GM18867 (cell line): Measurements from ENCODE around the gene LIG1.
"Not testable (repeated sequence)": the region's sequence is repeated elsewhere in the genome, so short reads cannot be mapped to it uniquely, and the experiment has no call there.

Experiments
- ATAC-seq: cut with Tn5 transposase; IDR thresholded peaks from one replicate; pipeline ENCODE4 v1.9.1; 2021; ENCODE audit warnings: mild to moderate bottlenecking, moderate library complexity; ENCODE audit not compliant: unreplicated experiment

Gene LIG1

DNA sequence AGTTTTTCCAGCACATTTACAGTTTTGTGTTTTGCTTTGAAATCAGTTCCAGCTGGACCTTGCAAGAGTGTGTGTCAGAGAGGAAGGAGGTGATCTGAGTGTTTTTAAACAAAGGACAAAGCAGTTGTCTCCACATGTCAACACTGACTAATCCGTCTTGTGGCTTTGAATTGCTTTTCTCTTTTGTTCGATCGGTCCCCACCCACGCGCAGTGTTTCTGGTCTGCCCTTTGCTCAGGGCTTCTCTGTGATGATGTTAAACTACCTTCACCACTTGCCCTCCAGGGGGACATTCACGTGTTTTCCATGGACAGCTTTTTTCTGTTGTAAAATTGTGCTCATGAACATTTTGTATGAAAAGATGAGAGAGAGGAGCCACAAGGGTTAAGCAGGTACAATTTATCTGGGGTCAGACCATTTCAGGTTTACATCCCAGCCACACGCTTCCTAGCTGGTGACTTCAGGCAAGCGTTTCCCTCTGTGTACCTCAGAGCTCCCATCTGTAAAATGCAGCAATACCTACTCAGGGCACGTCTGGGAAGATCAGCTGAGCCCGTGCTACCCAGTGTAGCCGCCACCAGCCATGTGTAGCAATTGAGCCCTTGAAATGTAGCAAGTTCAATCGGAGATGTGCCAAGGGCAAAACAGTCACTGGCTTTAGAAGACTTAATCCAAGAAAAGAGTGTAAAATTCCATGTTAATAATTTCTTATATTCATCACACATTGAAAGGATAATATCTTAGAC lies 46.1 kb downstream of the LIG1 start:
- no peak for ATAC-seq

DNA sequence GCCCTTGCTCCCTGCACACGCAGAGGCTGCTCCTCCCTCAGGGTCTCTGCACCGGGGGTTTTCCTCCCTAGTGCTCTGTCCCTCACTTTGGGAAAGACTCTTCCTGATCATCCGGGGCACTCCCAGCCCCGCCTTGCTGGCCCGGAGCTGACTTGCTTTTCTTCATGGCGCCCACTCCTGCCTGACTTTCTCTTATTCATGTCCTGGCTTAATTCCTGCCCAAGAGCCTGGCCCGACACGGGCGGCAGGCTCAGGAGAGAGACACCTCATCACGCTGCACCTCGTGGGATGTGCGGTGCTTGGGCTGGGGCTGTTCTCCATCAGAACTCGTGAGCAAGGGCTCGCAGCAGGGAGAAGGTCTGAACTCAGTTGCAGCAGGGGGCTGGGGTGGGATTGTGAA lies 47.7 kb downstream of the LIG1 start:
- no peak for ATAC-seq

DNA sequence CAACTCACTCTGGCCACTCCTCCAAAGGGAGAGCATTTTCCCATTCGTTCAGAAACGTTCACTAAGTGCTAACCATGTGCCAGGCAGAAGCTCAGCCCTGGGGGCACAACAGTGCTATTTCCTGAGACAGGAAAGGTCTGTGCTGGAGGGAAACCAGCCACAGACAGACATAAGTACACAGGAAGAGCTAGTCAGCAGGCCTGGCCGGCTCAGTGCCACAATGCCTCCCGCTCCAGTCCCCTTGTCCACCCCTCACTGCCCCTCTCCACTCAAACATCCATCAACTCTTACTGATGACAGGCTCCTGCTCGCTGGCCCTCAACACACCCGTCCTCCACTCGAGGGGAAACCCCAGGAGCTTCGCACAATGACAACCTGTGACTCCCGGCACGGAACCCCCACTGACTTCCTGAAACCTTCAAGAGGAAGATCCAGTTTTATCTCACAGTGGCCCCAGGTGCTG lies 48.2 kb downstream of the LIG1 start:
- no peak for ATAC-seq

- no peak for ATAC-seq
These were observed 49.1 kb downstream of the LIG1 start for GRCh38 chr19:48121066-48121465.

DNA sequence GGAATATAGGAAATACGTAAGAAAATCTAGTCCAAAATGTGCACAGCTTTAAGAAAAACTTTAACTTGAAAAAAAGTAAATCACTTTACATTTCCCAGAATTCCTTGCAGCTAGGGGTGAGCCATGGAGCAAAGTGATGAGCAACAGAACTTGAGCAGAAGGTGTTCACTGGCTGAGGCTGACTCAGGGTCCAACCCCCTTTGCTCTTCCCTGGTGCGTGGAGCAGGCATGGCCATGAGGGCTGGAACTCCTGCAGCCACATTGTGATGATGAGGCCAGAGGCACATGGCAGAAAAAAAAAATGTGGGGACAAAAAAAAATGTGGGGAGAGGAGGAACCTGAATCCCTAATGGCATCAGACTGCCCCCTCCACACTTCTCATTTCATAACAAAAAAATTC lies 49.6 kb downstream of the LIG1 start:
- ATAC-seq = no peak

DNA sequence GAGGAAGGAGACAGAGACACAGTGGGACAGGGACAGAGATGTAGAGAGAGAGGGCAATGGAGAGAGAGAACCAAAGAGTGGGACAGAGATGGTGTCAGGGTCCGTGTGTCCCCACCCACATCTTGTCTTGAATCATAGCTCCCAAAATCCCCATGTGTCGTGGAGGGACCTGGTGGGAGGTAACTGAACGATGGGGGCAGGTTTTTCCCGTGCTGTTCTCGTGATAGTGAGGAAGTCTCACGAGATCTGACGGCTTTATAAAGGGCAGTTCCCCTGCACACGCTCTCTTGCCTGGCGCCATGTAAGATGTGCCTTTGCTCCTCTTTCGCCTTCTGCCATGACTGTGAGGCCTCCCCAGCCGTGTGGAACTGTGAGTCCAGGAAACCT lies 52.0 kb downstream of the LIG1 start:
- no peak for ATAC-seq

DNA sequence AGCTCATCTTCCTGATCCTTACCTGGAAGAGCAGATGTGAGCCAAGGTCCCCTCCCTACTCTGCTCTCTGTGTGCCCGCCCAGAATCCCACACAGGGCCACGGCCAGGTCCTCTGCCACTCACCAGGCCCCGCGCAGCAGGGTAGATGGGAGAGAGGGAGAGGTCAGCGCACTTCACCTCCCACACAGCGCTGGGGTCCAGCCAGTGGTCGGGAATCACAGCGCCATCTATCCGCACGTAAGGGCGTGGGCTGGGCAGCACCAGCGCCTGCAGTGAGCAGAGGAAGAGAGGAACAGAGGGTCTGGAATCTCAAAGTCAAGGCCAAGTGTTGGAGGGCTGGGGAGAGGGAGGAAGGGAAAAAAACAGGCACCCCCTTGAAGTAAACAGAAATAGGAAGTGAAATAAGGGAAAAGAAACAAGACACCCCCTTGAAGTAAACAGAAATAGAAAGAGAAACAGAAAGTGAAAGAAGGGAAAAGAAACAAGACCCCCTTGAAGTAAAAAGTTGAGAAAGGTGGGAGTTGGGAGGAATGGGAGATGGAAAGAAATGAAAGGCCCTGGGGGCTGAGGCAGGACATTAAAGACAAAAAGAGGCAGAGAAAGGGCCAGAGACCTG lies 52.5 kb downstream of the LIG1 start:
- no peak for ATAC-seq

DNA sequence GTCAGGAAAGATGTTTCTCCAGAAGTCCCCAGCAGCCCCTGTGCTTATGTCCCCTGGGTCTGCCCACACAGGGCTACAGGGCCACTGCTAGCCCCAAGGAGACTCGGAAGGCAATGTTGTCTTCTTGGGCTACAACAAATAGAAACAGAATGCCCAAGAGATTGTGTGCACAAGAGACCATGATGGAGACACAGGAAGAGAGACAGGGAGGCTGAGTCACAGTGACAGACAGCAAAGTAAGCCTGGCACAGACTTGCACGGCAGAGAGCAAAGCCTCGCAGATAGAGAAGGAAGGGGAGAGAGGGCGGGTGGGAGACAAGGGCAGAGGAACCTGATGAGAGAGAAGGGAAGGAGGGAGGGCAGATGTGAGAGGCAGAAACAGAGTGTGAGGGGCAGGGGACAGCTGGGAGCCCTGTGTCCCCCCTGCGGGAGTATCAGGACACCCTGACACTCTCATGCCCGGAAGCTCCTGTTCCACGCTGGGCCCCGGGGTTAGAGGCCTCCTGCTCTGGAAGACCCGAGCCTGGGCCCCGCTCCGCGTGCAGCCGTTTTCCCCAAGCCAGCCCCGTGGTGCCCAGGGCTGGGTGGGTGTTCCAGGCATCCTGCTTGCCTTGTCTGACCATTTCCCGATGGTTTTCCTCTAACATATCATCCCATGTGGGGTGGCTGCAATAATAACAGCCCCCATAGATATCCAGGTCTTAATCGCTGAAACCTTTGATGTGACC lies 56.8 kb downstream of the LIG1 start:
- ATAC-seq = no peak

DNA sequence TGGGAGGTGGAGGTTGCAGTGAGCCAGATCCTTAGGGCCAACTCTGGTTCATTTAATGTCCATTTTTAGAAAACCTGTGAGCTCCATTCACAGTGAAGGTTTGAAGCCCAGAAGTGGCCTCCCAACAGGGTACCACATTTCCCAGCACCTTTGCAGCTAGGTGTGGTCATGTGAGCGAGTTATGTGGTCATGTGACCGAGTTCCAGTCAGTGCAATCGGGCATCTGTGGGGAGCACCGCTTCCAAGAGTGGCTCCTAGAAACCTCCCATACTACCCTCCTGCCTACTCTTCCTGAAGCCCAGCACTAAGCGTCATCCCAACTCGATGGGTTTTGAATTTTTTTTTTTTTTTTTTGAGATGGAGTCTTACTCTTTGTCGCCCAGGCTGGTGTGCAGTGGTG lies 58.9 kb downstream of the LIG1 start:
- no peak for ATAC-seq

GRCh38 chr19:48110350-48110966 lies 59.7 kb downstream of the LIG1 start, which contains the start of gene PLA2G4C:
TSS of gene PLA2G4C (minus strand) at chr19:48110817. CDS start at chr19:48106529, 4,288 bp downstream.
- peak; percentile 63 for ATAC-seq

GRCh38 chr19:48108997-48109782 lies 61.0 kb downstream of the LIG1 start:
- ATAC-seq = no peak

DNA sequence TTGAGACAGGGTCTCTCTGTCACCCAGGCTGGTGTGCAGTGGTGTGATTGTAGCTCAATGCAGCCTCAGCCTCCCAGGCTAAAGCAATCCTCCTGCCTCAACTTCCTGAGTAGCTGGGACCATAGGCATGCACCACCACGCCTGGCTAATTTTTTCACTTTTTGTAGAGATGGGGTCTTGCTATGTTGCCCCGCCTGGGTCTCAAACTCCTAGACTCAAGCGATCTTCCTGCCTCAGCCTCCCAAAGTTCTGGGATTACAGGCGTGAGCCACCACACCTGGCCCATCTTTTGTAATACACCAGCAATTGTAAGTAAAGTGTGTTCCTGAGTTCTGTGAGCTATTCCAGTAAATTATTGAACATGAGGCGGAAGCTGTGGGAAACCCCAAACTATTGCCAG lies 66.2 kb downstream of the LIG1 start:
- ATAC-seq = no peak

DNA sequence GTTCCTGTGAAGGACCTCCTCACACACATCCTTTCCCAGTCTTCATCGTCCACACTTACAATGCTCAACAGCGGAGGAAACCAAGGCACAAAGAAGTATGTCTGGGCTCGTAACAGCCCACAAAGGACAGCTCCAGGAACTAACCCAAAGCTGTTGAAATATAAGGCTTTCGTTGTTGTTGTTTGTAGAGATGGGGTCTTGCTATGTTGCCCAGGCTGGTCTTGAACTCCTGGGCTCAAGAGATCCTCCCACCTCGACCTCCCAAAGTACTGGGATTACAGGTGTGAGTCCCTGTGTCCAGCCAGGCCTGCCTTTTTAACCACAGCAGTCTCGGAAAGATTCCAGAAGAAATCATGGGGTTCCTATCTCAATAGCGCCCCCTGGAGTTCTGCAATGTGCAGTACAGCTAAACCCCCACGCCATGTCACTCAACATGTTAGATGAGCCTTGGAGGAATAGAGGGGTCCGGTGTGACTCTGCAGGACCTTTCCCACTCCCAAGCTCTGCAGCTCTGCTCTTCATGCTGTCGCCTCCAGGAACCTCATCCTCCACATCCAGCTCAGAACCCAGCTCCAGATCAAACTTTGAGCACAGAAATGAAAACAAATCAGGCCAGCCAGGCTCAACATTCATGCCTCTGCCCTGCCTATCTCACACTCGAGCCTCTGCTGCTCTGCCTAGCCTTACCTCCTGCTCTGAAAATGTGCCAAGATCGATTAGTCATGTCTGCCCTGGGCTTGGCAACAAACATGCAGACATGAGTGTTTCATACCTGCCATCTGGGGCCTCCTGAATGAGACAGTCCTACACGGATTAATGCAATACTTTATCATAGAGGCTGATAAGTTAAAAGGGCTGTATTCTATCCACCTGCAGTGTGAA lies 67.0 kb downstream of the LIG1 start:
- no peak for ATAC-seq

DNA sequence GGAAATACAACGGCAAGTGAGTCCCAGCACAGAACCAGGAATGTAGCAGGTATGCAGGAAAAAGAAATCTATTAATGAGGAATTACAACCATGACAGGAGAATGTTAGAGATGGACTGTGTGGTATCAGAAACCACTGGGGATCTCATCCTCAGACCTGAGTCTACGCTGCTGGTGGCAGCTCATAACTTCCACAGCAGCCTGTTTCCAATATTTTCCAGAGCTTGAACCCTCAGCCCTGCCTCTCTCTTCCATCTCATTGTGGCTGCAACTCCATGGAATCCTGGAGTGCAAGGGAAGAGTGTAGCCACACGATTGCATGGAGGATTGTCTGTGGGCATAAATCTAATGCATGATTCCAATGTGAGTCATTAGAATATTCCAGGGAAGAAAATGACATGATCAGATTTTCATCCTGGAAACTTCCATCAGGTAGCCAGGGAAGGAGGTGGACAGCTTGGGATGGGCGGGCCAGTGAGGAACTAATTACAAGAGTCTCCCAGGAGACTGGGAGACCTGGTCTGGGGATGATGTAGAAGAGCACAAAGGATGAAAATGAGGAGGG lies 74.5 kb downstream of the LIG1 start:
- no peak for ATAC-seq

DNA sequence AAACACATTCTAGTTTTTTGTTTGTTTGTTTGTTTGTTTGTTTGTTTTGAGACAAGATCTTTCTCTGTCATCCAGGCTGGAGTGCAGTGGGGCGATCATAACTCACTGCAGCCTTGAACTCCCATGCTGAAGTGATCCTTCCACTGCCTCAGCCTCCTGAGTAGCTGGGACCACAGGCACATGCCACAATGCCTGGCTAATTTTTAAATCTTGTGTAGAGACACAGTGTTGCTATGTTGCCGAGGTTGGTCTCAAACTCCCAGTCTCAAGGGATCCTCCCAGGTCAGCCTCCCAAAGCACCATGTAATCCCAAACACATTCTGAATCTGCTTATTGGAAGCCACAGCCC lies 75.3 kb downstream of the LIG1 start:
- no peak for ATAC-seq

GRCh38 chr19:48094129-48094854 lies 75.9 kb downstream of the LIG1 start:
- no peak for ATAC-seq

DNA sequence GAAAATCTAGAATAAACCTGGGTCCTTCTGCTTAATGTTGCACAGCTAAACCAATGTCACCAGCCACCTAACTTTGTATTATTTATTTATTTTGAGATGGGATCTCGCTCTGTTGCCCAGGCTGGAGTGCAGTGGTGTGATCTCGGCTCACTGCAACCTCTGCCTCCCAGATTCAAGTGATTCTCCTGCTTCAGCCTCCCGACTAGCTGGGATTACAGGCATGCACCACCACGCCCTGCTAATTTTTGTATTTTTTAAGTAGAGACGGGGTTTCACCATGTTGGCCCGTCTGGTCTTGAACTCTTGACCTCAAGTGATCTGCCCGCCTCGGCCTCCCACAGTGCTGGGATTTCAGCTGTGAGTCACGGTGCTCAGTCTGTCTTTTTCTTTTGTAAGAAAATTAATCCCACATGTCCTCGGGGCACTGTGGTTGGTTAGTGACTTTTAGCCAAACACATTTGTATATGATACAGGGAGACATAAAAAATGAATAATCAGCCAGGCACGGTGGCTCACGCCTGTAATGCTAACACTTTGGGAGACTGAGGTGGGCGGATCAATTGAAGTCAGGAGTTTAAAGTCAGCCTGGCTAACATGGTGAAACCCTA lies 78.9 kb downstream of the LIG1 start:
- ATAC-seq = not testable (repeated sequence)

GRCh38 chr19:48090281-48090802 lies 79.8 kb downstream of the LIG1 start:
- ATAC-seq = no peak
